ENCODE measurements around the gene MRPL47. TPM values are rescaled to one million over a fixed set of nuclear protein-coding genes. Genes with fewer than 3 reads are reported as not detected.
A peak's percentile ranks its signal among the peaks of the same experiment; 100 is the strongest.

The MRPL47 gene
- total and polyA plus RNA-seq, 2 of the 13 experiments (the other 11 are each of a cell fraction or from before 2014, with no cell fraction given): 36.1 to 83.8 TPM

- TF ChIP-seq YEATS4 (CRISPR knock-in tag; IDR thresholded peaks at IDR 0.05; ENCODE audit: borderline replicate concordance) (peak; percentile 23), TFE3 (CRISPR knock-in tag; IDR thresholded peaks at IDR 0.05) (0 out of 2 replicates have a peak, but pooled peaks have one; percentile 17), KLF12 (CRISPR knock-in tag; IDR thresholded peaks at IDR 0.05; ENCODE audit: borderline replicate concordance) (0 out of 2 replicates have a peak, but pooled peaks have one; percentile 24), CTCF (CRISPR knock-in tag; IDR thresholded peaks at IDR 0.05) (peak; percentile 24; the same call in 1 of the 2 replicates), PITX1 (CRISPR knock-in tag; IDR thresholded peaks at IDR 0.05) (no peak), EEA1 (CRISPR knock-in tag; IDR thresholded peaks at IDR 0.05; ENCODE audit: borderline replicate concordance) (no peak), DNMT1 (CRISPR knock-in tag; IDR thresholded peaks at IDR 0.05) (no peak), ZNF652 (CRISPR knock-in tag; IDR thresholded peaks at IDR 0.05; ENCODE audit: borderline replicate concordance, low read depth) (no peak), ZNF512 (CRISPR knock-in tag; IDR thresholded peaks at IDR 0.05) (no peak), MXD4 (CRISPR knock-in tag; IDR thresholded peaks at IDR 0.05) (no peak), ZNF350 (CRISPR knock-in tag; IDR thresholded peaks at IDR 0.05; ENCODE audit: borderline replicate concordance, low read depth) (no peak), ZSCAN20 (CRISPR knock-in tag; IDR thresholded peaks at IDR 0.05; ENCODE audit: borderline replicate concordance) (0 out of 2 replicates have a peak, but pooled peaks have one; percentile 16), MAZ (IDR thresholded peaks at IDR 0.05; ENCODE audit: borderline replicate concordance, low read depth, low read length) (no peak), MAZ (CRISPR knock-in tag; IDR thresholded peaks at IDR 0.05; ENCODE audit: low read depth) (peak; percentile 59; the same call in 1 of the 2 replicates), ZNF773 (CRISPR knock-in tag; IDR thresholded peaks at IDR 0.05; ENCODE audit: borderline replicate concordance) (peak; percentile 53; the same call in 1 of the 2 replicates), ZBTB49 (CRISPR knock-in tag; IDR thresholded peaks at IDR 0.05; ENCODE audit: borderline replicate concordance) (no peak), PTBP1 (IDR thresholded peaks at IDR 0.05; ENCODE audit: low read depth, low read length, poor library complexity, severe bottlenecking) (no peak), ZNF460 (CRISPR knock-in tag; IDR thresholded peaks at IDR 0.05; ENCODE audit: borderline replicate concordance) (no peak), ZNF740 (CRISPR knock-in tag; IDR thresholded peaks at IDR 0.05) (0 out of 2 replicates have a peak, but pooled peaks have one; percentile 23), POLR2A (IDR thresholded peaks at IDR 0.05; ENCODE audit: insufficient read depth in 1 of 2, low read depth in 2 of 2, low read length in 2 of 2) (peak in 1 of 2 experiments; percentile 54; a peak in 3 of 4 replicates), WIZ (CRISPR knock-in tag; IDR thresholded peaks at IDR 0.05) (no peak), ASH2L (IDR thresholded peaks at IDR 0.05; ENCODE audit: insufficient read length, low read depth, low read length) (no peak)
Measured at GRCh38 chr3:179652447-179653095, 48.1 kb upstream of the MRPL47 start, which contains the start of gene USP13 (continued).
